Activated CD4-positive, alpha-beta T cell treated with anti-CD3 and anti-CD28 coated beads, Interleukin-2, Interleukin-4, amounts not matched to agents 100 ng/mL and 50 ng/mL, durations not matched to agents 16 hours and 8 hours (primary cell): ENCODE data around the gene RPL32.
"Not testable (repeated sequence)": the region's sequence is repeated elsewhere in the genome, so short reads cannot be mapped to it uniquely, and the experiment has no call there.

Source experiments
- DNase-seq: peaks from one replicate; pipeline ENCODE4 v3.0.0-alpha.2; 2020; ENCODE audit warnings: low spot score

The RPL32 gene

DNA sequence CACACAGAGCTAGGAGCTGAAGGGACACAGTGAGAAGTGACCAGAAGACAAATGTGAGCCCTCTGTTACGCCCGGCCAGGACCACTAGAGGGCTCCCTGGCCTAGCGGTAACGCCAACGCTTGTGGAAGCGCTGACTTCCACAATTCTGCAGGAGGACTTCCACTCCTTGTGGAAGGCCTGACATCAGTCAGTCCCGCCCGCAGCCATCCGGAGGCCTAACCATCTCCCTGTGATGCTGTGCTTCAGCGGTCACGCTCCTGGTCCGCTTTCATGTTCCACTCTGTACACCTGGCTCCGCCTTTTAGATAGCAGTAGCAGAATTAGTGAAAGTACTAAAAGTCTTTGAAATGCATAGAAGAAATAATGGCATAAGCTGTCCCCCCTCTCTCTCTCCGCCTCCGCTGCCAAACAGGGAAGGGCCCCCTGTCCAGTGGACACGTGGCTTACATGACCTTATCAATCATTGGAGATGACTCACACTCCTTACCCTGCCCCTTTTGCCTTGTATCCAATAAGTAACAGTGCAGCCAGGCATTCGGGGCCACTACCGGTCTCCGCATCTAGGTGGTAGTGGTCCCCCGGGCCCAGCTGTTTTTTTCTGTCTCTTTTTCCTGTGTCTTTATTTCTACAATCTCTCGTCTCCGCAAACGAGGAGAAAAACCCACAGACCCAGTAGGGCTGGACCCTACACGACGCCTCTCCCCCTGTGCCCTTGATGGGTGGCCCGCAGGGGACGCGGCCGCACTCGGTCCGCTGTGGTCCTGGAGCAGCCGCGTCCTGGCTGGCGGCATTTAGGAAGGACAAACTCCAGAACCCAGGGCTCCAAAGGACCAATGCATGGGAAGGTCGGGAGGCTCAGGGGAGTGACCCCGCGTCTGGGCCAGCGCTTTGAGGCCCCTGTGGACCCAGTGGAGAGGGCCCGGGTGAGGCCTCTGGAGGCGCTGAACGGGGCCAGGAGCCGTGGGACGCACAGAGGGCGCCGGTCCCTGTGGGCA lies 27.0 kb upstream of the RPL32 start:
- DNase-seq = peak; percentile 62

DNA sequence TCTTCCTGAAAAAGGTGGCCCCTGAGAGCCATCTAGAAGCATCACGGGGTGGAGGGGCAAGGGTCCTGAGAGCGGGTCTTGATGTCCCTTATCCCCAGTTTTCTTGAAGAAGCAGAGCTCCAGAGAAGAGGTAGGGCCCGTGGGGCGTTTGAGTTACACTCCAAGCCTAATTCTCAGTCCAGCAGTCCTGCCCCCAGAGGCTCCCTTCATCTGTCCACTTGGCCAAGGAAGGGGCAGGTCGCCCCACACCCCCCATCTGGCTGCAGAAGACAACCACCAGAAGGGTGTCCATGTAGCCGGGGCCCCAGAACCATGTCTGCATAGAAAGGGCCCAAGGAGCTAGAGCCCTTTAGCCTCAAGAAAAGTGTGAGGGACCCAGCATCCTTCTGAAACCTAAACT lies 25.5 kb upstream of the RPL32 start:
- no peak for DNase-seq

DNA sequence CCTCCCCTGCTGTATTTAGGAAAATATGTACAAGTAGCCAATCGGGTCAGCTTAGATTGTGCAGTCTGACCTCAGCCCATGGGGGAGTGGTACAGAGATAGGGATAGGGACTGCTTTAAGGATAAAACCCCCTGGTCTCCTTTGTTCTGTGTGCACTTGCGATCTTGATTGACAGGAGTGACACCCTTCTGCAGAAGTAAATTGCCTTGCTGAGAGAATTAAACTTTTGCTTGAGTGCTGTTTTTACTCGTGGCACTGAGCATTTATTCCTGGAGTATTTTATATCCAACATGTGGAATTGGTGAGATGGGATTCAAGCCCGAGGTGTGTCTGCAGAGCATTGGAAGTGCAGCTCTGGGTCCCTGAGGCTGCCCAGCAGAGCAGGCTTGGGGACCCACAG lies 23.9 kb upstream of the RPL32 start:
- DNase-seq = no peak

DNA sequence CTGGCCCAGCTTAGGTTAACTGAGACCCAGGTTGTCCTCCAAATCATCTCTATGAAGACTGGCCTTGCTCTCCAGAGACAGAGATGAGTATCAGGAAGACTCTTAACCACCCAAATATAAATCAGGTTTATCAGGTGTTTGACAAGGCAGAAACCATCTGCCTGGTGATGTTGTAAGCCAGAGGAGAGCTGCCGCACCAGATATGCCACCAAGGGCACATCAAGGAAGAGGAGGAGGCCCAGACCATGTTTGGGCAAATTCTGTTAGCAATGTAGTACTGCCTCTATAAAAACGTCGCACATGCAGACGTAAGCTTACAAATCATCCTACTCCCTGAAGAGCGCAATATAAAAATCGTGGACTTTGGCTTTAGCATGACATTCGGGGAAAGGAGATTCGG lies 21.0 kb upstream of the RPL32 start:
- DNase-seq = no peak

DNA sequence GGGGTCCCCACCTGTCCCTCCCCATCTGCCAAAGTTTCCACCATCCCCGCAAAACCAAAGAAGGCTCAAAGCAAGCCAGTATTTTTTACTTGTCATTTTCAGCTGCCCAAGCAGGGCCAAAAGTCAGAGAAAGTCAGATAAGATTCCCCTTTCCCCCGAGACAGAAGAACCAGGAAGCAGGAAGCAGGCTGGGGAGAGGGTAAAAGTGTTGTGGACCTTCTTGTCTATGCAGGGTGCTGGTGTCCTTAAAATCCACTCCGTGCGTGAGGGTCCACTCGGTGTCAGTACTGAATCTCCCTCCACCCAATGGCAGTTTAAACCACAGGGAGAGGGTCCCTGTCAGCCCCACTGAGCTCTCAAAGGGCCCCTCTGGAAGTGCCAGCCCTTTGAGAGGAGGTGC lies 20.2 kb upstream of the RPL32 start:
- DNase-seq = no peak

DNA sequence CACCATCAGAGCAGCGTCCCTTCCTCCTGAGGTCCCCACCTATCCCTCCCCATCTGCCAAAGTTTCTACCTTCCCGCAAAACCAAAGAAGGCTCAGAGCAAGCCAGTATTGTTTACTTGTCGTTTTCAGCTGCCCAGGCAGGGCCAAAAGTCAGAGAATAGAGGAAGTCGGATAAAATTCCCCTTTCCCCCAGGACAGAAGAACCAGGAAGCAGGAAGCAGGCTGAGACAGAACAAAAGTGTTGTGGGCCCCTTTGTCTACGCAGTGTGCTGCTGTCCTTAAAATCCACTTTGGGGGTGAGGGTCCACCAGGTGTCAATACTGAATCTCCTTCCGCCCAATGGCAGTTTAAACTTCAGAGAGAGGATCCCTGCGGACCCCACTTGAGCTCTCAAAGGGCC lies 18.5 kb upstream of the RPL32 start:
- DNase-seq = no peak

DNA sequence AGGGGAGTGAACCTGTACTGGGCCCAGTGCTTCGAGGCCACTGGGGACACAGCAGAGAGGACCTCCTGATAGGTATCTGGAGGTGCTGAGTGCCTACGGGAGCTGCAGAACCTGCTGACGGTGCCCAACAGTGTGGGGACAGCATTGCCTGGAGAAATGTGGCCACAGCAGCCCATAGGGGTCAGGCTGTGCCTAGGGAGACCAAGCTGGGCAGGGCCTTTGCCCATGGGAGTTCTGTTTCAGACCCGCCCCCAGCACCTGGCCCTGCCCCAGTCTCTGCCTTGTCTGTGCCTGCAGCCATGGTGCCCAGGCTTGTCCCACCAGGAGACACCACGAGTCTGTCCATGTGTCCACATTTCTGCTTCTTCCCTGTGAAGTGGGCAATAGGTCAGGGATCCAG lies 15.3 kb upstream of the RPL32 start:
- no peak for DNase-seq

DNA sequence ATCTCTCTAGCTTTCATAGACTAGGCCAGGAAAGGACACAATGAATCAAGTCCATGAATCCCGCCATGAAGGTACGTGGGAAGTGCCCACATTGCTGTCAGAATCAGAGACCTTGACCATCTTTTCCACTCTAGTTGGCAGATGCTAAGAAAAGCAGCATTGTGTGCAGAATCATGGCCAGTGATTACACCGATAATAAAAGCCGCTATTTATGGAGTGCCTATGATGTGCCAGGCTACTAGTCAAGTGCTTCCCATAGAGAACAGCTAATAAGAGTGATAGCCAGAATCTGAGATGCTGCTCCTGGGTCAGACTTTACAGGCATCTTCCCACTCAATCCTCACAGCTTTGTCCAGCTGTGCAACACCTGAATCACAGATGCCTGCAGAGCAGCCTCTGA lies 13.2 kb upstream of the RPL32 start:
- DNase-seq = no peak

DNA sequence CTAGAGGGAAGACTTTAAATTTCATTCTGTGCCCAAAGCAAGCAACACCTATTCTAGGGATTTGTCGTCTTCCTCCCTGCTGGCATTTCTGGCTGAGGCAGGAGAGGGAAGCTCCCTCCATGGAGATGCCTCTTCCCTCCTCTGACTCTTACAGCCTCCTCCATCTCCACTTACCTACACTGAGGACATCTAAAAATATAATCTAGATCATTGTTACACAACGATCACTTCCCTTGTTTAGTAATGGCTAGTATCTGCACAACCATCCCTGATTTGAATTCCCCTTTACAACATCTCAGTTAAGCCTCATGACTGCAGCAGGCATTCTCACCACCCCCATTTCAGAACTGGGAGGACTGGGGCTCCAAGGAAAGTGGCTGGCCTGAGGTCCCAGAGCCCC lies 12.5 kb upstream of the RPL32 start:
- not testable (repeated sequence) for DNase-seq

DNA sequence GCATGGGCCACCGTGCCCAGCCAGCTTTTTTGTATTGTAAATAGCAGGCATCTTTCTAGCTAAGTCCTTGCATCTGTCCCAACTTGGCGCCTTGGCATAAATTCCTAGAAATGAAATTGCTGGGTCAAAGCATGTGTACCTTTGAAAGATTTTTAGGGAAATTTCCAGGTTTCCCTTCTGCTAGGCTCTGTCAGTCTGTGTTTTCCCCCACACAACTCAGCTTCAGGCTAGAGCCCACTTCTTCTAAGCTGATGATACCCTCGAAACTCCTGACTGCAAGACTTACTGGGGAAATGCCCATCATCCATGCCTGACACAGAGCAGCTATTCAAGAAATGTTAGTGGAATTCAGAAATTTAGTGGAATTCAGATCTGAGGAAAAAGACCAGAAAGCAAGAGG lies 10.8 kb upstream of the RPL32 start:
- DNase-seq = no peak

DNA sequence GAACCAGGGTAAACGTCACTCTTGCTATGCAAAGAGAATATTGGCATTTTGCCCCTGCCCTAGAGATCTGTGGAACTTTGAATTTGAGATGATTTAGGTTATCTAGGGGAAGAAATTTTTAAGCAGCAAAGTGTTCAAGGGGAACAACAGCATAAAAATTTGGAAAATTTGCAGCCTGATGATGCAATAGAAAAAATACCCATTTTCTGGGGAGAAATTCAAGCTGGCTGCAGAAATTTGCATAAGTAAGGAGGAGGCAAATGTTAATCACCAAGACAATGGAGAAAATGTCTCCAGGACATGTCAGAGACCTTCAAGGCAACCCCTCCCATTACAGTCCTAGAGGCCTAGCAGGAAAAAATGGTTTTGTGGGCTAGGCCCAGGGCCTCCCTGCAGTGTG lies 4.4 kb upstream of the RPL32 start:
- no peak for DNase-seq

DNA sequence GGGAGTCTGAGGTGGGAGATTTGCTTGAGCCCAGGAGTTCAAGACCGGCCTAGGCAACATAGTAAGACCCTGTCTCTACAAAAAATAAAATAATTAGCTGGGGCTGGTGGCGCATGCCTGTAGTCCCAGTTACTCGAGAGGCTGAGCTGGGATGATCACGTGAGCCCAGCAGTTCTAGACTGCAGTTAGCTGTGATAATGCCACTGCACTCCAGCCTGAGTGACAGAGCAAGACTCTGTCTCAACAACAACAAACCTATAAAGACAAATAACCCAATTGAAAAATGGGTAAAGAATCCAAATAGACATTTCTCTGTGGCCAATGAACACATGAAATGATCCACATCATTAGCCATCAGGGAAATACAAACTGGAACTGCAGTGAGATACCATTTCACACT lies 1.1 kb upstream of the RPL32 start:
- no peak for DNase-seq

DNA sequence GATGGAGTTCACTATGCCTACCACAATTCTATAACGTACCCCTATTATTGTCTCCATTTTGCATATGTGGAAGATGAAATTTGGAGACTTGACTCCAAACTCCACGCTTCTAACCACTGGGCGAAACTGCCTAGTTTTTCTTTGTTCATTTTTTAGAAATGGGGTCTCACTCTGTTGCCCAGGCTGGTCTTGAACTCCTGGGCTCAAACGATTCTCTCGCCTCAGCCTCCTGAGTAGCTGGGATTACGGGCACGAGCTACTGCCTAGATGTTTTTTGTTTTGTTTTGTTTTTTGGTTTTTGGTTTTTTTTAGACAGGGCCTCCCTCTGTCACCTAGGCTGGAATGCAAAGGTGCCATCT lies 584 bp upstream of the RPL32 start:
- DNase-seq = no peak

DNA sequence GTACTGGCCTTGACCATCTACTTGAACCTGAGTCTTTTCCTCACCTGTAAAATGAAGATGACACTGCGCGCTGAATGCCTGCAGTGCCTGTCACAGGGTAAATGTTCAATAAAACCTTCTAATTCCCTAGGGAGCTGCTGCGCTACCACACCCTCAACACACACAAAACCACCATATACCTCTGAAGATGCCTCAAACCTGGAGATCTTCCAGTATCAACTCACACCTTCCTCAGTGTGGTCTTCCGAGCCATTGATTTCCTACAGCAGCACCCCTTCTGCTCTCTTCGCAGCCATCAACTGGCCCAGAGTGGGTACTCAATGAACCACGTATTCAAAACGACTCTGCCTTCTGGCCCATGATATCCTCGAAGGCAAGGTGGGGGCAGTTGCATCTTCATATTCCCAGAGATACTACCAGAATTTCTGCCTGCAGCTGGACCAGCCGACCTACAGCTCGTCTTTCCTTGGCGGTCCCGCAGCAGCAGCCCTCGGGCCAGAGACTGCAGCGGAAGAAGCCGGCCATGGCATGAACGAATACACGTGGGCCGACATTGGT lies 695 bp downstream of the RPL32 start:
- no peak for DNase-seq

DNA sequence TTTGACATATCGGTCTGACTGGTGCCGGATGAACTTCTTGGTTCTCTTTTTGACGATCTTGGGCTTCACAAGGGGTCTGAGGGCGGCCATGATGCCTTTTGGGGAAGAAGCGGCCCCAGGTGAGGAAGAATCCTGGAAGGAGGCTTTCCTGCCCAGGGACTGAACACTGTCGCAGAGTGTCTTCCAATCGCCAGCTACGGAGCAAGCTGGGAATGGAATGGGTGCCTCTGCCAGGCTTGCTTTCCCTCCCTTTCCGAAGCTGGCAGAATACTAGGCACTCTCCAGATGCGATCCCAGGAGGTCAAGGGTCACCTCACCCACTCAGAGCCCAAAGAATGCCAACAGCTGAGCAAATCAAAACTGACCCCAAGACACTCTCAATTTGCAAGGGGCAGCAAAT lies 1.2 kb downstream of the RPL32 start:
- DNase-seq = not testable (repeated sequence)

DNA sequence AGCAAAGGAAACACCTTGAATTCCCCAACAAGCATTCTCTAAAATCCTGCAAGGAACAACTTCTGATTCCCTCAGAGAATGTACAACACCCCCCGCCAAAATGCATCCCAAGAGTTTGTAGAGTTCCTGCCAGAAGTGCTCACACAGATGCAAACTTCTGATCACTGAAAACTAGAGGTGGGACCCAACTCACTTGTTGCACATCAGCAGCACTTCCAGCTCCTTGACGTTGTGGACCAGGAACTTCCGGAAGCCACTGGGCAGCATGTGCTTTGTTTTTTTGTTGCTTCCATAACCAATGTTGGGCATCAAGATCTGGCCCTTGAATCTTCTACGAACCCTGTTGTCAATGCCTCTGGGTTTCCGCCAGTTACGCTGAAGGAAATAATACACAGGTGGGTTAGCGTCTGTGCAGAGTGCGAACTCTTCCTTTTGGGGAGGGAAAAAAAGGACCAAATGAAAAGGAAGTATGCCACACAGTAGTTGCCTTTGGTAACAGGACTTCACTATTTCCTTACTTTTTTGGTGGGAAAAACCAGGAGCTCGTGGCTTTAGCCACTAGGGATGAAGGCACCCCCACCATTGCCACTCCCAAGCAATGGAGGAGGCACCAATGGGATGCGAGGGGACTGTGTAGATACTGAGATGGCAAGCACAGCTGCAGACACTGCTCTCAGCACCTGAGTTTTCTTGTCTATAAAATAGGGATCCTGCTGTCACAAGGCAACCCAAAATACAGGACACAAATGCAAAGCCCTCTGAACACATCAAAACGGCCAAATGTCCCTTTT lies 2.0 kb downstream of the RPL32 start:
- no peak for DNase-seq

DNA sequence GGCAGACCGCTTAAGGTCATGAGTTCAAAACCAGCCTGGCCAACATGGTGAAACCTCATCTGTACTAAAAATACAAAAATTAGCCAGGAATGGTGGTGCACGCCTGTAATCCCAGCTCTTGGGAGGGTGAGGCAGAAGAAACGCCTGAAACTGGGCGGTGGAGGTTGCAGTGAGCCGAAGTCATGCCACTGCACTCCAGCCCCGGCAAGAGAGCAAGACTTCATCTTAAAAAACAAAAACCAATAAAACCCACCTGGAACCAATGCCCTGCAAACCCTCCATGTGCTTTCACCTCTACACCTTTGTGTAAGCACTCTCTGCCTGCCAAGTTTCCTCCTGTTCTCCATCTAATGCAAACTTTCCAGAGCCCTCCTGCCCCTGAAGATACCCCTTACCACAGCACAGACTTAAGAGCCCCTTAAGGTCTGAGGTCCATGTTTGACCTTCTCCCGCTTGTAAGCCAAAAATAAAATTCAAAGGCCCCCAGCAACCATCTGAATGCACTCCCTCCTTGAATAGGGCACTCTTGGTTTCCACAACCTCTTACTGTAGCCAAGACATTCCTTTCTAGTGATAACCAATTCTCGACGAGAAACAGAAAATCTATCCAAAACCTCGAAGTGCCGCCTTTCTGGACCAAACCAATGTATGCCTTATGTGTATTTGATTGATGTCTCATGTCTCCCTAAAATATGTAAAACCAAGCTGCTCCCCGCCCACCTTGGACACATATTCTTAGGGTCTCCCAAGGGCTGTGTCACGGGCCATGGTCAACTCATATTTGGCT lies 3.0 kb downstream of the RPL32 start:
- DNase-seq = no peak

DNA sequence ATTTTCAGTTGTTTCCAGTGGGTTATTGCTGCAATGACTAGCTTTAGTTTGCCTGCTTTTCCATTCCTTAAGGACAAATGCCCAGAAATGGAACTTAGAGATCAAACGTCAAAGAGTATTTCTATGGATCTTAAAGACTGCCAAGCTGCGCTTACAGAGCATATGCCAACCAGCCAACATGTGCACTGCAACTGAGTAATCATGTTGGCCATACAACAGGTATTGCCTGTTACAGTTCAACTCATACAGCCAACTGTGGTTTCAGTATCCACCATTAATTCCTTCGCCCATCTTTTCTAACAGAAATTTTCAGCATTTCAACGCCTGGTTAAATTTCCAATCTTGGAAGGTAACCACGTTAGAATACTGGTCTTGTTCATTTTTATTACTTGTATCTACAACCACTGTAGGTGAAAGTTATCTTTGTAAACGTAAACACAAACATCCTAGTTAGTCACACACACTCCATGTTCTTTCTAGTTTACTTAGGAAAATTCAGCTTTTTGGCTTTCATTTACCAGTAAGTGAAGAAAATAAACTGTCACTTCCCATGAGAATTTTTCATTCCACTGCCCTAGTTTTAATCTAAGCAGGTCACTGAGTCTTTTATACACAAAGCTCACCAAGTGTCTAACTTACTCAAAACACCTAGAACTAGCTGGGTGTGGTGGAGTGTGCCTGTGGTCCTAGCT lies 3.9 kb downstream of the RPL32 start:
- no peak for DNase-seq

DNA sequence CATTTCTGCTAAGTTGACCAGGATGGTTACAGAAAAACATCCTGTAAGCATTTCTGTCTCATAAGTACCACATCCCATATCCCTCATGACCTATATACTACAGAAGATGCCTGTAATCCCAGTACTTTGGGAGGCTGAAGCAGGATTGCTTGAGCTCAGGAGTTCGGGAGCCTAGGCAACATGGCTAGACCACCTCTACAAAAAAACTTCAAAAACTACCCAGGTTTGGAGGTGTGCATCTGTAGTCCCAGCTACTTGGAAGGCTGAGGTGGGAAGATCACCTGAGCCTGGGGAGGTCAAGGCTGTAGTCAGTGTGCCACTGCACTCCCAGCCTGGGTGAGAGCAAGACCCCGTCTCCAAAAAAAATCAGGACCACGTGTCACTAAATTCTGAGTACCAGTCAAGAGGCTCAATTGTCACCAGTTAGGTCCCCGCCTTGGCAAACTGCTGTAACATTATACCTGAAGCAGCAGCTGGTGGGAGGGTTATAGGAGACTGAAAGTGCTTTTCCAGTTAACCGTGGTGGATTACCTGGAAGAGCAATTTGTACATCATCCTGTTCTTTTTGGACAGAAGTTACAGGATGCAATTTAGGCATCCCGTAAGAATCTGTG lies 6.2 kb downstream of the RPL32 start:
- DNase-seq = no peak

DNA sequence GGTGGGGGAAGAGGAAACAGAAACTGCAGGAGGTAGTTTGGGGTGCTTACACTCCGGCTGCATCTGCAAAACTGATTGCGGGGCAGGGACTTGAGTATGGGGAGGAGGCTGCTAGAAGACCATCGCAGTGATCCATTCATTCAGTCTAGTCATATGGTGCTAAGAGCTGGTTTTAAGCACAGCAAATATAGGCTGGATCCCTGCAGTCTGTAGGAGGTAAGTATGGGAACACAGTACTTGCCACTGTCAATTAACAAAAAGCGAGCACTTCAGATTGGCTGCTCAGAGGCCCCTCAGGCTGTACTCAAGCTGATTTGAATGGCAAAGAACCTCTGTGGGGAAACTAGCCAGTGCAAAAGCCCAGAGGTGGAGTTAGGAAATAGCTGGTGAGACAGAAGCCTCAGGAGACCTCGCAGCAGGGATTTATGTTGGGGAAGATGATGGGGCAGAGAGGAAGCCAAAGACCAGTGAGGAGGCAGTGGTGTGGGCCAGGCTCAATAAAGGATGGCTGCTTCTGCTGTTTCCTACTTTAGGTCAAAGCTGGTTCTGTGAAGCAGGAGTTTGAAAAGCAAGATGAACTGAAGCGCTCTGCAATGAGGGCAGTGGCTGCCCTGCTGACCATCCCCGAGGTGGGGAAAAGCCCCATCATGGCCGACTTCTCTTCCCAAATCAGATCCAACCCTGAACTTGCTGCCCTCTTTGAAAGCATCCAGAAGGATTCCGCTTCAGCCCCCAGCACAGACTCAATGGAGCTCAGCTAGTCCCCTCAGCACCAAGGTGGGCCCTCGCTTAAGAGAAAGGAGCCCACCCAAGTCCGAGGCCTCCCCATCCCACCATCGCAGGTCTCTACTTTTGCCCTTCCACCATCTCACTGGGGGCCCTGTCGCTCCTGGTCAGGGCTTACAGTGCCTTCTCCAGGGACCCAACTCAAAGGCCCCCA lies 7.9 kb downstream of the RPL32 start:
- DNase-seq = no peak
